Measurements from ENCODE around the gene MSRB1.
A peak's percentile ranks its signal among the peaks of the same experiment; 100 is the strongest.
"Not testable (repeated sequence)": the region's sequence is repeated elsewhere in the genome, so short reads cannot be mapped to it uniquely, and the experiment has no call there.

MSRB1 gene

DNA sequence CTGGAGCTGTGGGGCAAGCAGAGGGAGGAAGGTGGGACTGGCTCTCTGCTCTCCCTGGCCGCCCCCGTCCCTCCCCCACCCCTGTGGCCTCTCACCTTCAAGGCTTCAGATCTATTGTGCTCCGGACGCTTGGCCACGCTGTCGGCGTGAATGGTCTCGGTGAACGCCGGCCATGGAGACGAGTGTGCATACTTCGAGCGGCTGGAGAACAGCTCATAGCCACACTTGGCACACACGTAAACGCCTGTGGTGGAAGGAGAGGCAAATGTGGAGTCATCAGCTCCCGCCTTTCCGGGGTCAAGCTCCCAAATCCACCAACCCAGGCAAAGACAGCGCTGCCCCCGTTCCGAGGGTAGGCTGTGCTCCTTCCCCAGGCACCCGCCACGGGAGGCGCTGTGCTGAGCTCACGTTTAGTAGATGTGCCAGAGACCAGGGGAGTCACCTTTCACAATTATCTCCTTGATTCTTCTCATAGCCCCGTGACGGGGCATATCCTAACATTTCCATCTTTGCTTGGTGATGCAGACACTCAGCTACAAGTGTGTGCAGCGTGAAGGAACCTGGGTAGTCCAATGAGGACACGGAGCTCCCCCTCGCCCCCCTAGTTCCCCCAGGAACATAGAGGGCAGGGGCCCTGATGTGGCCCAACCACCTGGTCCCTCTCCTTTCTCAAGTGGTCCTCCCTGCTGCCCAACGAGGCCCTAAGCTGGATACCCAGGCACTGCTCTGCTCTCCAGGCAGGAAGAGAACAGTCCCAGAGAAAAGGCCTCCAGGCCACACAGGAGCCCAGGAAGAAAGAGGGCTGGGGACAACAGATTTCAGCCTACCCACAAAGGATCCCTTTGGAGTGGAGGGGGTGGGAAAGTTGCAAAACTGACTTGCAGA lies 1.6 kb downstream of the MSRB1 start:
- no peak for DNase-seq (ENCODE audit: low read depth, low spot score)

DNA sequence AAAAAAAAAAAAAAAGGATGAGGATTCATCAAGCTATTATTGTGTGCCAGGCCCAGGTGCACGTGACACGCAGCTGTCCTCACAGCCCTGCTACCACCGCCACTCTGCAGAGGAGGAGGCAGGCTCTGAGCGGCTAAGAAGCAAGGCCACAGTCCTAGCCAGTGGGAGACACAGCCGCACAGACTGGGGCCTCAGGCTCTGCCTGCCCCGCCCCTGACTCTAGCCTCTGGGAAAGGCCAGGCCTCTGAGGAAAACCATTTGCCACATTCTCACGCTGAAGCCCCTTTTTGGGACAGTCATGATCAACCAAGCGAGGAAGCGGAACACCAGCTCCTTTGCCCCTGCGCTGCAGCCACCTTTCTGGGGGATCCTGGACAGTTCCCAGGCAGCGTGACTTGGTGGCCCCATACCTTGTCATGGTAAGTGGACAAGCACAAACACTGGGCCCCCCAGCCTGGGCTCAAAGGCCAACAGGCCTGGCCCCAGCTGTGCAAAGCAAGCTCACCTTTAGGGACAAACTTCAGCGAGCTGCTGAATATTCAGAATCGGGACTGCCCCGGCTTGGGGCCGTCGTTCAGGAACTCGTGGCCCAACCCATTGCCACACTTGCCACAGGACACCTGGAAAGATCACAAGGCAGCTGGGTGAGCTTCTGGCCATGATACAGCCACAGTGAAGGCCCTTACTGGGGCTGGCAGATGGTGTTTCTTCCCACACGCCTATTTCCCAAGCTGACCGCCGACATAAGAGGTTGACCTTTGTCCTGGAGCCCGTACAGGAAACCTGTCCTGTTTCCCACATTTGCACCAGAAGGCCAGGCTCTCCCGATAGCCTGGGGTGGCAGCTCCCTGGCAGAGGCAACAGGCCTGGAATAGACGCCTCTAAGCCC lies 2.5 kb downstream of the MSRB1 start:
- DNase-seq (ENCODE audit: low read depth, low spot score) = no peak

DNA sequence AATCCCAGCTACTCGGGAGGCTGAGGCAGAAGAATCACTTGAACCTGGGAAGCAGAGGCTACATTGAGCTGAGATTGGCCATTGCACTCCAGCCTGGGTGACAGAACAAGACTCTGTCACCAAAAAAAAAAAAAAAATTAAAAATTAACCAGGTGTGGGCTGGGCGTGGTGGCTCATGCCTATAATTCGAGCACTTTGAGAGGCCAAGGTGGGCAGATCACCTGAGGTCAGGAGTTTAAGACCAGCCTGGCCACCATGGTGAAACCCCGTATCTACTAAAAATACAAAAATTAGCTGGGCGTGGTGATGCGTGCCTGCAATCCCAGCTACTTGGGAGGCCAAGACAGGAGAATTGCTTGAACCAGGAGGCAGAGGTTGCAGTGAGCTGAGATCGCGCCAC lies 3.2 kb downstream of the MSRB1 start:
- DNase-seq (ENCODE audit: low read depth, low spot score) = not testable (repeated sequence)

DNA sequence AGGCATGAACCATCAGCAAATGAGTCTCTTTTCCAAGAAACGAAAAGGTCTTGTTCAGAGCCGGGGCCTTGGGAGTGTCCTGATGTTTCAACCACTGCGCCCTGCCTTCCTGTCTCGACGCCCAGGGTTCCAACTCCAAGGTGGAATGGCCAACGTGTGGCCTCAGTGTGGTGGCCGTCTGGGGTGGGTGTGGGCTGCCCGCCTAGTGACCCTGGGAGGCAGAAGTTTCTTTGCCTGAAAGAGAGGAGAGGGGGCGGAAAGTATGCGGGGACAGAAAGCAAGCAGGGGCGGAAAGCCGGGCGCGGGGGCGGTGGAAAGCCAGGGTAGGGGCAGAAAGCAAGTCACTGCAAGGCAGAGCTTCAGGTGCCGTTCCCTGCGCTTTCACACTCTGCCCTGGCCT lies 4.1 kb downstream of the MSRB1 start:
- no peak for DNase-seq (ENCODE audit: low read depth, low spot score)

DNA sequence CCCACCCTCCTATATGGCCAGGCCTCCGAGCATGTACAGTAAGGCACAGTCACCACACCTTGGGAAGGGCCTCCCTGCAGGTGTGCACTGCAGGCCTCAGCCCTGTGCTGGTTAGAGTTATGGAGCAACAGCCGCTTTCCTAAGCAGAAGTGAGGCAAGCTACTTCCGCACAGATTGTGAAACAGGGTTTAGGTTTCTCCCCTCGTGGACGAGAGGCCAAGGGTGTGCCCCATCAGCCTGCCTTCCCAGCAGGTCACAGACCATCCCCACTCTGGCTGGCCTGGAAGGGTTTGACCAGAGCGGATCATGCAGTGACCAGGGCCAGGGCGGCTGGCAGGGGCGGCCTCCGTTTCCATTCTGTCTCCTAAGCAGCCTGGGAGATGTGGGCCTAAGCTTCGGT lies 4.7 kb downstream of the MSRB1 start:
- DNase-seq (ENCODE audit: low read depth, low spot score) = no peak

DNA sequence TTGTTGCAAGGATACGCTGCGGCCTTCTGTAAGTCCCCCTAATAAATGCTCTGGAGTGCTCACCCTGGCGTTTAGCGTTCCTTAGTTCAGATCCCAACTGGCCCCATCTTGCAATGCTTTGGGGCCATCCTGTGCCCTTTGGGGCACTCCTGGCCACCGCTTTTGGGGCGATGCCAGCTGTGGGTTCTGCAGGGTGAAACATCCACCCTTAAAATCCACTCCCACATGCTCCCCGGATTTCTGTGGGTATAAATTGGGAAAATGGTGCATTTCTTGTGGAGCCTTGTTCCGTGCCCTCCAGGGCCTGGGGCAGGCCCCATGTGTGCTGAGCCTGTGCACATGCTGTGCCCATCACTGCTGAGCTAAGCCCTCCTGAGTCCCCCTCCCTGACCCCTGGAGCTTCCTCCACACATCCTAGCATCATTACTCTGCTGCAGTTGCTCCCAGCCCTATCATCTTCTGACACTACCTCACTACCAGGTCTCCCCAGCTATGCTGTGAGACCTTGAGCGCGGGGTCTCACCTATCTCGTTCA lies 6.0 kb downstream of the MSRB1 start:
- DNase-seq (ENCODE audit: low read depth, low spot score) = no peak

DNA sequence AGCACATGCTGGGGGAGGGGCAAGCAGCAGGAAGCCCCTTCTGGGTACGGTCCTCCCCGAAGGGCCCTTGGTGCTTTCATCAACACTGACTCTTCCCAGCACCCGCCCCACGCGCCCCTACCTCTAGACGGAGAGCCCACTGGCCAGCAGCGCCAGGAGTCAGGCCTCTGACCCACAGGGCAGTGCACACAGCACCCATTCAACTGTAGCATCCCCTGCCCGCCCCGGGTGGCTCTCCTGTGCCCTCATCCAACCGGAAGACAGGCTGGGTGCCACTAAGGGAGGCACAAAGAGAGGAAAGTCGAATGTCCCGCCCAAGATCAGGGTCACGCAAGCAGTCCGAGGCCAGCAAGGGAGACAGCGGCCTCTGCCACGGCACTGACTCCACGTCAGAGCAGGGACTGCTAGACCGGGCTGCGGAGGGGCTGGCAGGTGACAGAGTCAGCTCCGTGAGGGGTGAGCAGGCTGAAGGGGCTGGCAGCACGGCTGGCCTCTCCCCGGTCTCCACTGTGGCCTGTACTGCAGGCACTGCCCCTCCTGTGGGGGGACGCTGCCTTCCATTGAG lies 9.8 kb downstream of the MSRB1 start:
- no peak for DNase-seq (ENCODE audit: low read depth, low spot score)

DNA sequence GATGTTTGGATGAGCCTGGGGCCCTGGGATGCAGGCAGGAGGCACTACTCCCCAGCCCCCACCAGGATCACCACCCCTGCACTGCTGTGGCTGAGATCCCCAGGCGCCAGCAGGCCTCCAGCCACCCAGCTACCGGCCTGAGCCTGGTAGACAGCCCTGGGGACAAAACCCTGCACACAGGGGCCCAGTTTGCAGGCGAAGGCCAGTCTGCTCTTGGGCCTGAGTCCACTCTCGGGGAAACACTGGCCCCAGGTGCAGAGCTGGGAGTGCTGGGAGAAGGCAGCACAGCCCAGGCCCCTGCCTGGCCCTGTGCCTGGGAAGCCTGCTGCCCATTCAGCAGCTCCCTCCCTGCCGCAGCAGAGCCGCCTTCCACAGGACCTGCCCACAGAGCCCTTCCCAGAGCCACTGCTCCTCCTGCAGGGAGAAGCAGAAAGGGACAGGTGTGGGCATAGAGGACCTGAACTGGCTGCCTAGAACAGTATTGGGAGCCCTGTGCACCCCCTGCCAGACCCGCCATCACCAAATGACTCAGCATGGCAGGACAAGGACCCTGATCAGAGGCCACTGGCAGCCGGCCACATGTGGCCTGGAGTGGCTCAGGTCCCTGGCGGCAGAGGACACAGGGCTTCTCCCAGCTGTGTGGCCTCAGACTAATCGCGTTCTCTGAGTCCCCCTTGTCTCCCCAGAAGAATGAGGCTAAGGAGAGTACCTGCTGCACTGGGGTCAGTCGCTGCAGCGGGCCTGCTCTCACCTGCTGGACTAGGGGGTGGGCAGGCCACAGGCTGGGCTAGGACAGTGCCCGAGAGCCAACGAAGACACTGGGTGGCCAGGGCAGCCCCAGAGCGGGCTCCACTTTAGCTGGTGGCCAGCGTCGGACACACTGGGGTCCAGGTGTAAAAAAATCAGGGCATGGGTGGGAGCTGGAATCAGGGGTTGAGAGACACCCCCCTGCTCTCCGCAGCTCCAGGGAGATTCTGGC lies 10.7 kb downstream of the MSRB1 start:
- DNase-seq (ENCODE audit: low read depth, low spot score) = no peak

DNA sequence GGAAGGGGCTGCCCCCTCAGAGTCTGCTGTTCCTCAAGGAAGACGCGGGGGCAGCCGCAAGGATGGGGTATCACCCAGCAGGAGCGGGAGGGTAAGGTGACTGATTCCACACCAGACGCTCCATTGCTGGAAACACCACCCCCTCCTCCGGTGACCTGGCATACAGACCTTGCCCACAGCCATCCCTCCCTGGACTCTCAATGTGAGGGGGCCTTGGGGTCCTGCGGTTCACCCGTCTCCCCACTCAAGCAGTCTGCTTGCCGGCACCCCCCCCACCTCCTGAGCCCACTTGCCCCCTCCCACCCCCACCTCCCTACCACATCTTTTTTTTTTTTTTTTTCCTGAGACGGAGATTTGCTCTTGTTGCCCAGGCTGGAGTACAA lies 12.7 kb downstream of the MSRB1 start:
- no peak for DNase-seq (ENCODE audit: low read depth, low spot score)

DNA sequence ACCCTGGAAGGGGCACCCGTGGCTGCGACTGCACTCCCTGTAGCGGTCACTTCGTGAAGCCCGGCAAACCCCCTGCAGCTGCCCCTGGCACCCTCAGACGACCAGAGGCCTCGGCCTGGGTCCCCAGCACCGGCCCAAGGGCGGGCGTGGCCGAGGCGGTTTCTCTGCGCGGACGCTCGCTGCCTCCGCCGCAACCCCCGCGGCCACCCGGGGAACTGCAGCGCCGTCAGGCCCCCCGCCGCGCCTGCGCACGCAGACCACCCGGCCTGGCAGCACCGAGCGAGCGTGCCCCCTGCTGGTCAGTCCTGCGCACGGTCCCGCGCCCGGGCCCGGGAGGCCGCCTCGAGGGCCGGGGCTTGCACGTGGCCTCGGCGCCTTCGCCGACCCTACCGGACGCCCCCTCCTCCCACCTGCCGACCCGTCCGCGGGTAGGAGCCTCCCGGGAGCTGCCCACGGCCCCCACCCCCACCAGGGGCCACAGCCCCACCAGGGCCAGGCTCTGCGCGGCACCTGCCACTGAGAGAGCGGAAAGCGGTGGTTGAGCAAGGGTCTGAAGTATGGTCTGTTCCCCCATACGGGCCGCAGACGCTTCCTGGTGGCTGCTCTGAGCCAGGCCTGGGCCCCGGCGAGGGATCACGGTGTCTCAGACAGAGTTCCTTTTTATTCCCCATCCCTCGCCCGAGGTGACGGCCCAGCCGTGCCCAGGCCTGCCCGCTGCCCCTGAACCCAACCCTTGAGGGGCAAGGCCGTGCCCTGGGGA lies 13.2 kb downstream of the MSRB1 start:
- peak; percentile 41 for DNase-seq (ENCODE audit: low read depth, low spot score)

DNA sequence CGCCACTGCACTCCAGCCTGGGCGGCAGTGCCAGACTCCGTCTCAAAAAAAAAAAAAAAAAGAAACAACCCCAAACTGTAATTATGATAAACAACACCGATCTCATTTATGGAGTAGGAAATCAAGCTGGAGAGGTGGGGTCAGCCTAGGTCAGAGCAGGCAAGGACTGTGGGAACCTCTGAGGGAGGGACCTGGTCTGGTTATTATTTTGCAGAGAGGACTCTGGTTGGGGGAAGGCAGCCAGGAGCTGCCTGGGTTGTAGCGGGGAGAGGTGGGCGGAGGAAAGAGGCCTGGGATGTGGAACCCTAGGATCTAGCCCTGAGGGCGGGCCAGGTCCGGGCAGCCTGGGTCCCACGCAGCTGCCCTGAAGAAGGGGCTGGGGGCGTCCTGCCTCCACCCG lies 13.9 kb downstream of the MSRB1 start:
- no peak for DNase-seq (ENCODE audit: low read depth, low spot score)

DNA sequence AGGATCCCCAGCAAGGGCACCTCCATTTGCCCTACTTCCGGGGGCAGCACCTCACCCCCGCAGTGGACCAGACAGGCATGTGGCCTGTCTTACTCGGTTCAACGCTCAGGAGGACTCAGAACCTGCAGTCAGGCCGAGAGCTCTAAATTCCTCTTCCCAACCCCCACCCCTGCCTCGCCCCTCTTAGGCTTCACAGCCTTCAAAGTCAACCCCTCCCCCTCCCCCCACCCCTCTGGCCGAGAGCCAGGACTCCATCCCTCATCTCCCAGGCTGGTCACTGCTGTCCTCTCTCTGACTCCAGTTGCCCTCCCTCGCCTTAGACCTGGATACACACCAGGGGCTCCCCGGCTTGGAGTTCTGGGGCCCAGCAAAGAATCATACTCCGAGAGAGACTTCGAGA lies 16.7 kb downstream of the MSRB1 start:
- DNase-seq (ENCODE audit: low read depth, low spot score) = no peak

DNA sequence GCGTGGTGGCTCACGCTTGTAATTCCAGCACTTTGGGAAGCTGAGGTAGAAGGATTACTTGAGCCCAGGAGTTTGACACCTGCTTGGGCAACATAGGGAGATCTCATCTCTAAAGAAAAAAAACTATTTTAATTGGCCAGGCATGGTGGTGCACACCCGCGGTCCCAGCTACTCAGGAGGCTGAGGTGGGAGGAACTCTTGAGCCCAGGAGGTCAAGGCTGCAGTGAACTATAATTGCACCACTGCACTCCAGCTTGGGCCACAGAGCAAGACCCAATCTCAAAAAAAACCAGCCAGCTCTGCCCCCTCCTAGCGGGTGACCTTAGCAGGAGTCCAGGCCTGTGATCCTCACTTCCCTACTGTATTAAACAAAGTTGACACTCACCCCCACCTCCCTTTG lies 18.9 kb downstream of the MSRB1 start:
- no peak for DNase-seq (ENCODE audit: low read depth, low spot score)

DNA sequence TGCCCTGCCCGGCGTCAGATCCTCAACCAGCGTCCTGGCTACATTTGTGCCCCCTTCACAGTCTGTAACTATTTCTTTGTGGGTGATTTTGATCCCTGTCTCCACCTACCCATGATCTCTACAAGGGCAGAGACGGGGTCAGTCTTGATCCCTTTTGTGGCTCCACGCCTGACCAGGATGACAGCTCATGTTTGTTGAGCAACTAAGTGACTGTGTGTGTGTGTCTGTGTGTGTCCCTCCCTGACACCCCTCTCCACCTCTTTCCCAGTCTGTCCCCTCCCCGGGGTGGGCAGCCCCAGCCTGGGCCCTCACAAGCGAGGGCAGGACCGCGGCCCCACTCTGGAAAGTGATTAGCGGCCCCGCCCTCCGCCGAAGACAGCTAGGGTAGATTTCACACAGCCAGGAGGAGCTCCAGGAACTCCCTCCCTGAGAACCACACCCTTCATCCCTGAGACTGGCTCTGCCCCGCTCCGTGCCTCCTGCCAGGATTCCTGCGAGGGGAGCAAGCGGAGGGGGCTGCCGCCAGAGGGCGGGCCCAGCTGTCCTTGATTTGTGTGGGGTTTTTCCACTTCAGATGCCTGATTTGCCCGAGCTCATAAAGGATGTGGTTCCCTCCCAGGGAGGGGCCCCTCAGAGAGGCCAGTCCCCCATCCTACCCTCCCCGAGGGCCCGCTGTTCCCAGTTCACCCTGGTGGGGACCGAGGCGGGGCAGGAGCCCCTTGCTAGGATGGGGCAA lies 19.5 kb downstream of the MSRB1 start:
- no peak for DNase-seq (ENCODE audit: low read depth, low spot score)

DNA sequence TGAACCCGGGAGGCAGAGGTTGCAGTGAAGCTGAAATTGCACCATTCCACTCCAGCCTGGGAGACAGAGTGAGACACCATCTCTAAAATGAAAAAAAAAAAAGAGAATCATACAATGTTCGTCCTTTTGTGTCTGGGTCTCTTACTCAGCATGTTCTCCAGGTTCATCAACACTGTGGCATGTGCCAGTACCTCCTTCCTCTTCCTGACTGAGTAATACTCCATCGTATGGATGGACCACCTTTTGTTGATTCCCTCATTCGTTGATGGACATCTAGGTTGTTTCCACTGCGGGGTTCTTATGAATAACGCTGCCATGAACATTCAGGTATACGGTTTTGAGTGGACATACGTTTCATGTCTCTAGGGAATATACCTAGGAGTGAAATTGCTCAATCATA lies 20.6 kb downstream of the MSRB1 start:
- DNase-seq (ENCODE audit: low read depth, low spot score) = no peak

DNA sequence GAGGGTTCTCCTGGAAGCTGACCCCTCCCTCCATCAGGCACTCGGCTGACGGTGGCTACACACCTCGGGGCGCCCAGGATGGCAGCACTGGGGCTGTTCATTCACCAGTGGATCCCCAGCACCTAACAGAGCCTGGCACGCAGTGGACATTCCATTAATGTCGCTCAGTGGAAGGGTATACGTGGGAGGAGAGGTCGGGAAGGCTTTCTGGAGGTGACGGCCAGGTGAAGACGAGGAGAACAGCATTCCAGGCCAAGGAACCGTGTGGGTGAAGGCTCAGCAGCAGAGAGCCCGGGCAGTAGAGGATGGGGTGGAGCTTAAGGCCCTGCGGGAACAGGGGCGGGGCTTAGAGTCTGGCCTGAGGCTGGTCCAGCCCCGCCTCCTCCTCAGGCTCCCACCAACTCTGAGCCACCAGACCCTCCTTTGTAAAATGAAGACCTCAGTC lies 22.2 kb downstream of the MSRB1 start:
- no peak for DNase-seq (ENCODE audit: low read depth, low spot score)

DNA sequence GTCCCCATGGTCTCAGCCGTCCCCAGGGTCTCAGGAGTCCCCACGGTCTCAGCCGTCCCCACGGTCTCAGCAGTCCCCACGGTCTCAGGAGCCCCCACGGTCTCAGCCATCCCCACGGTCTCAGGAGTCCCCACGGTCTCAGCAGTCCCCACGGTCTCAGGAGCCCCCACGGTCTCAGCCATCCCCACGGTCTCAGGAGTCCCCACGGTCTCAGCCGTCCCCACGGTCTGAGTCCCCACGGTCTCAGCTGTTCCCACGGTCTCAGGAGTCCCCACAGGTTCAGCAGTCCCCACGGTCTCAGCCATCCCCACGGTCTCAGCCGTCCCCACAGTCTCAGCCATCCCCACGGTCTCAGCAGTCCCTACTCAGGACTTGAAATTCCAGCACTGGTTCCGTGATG lies 22.9 kb downstream of the MSRB1 start:
- DNase-seq (ENCODE audit: low read depth, low spot score) = not testable (repeated sequence)

DNA sequence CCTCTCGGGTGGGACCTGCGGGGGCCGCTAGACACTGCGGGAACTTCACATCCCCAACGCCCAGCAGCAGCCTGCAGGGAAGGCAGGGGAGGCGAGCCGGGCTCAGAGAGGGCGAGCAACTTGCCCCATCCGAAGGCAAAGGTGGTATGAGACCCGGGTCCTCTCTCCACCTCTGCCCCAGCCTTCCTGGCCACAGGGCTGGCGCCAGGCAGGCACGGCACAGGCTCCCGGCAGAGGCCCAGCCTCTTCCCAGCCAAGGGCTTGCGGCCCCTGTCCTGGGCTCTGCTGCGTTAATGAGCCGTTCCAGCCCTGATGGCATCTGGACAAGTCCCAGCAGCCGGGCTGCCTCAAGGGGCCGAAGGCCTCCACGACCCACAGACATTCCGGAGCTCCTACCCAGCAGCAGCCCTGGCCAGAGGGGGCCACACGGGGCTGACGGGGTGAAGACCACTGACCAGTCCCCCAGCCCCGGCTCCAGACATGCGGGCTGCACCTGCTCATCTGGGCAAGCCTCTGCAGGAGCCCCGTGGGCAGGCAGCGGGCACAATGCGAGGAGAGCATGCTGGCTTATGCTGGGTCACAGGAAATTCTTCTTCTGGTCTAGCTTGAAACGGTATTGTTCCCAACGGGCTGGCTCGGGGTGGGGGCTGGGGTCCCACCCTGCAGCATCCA lies 23.5 kb downstream of the MSRB1 start:
- DNase-seq (ENCODE audit: low read depth, low spot score) = no peak

Measured in smooth muscle cell of the brain vasculature (primary cell).